Articular chondrocyte of knee joint (primary cell): ENCODE data around the gene ABHD12B. TPM values are rescaled to one million over a fixed set of nuclear protein-coding genes. Genes with fewer than 3 reads are reported as not detected.

Experiments used
- small RNA-seq: library from RNA; depleted of rRNA; stranded (forward); fragments of <200 nt; gene quantifications from one replicate; pipeline ENCODE3, GENCODE V24; 2012
- total RNA-seq: library from RNA; depleted of rRNA; stranded (reverse); fragments of >200 nt; gene quantifications from 2 replicates; pipeline ENCODE4 v1.2.3, GENCODE V29; 2012

Gene ABHD12B
- not detected in 2 replicates for total RNA-seq

GRCh38 chr14:50871914-50872732 is at the start of gene ABHD12B:
Gene ABHD12B (plus strand): TSS chr14:50872053. CDS start chr14:50872175, 122 bp downstream.

GRCh38 chr14:50830932-50831725 is 40.7 kb upstream of the ABHD12B start, which contains the start of gene NIN:
Gene NIN (minus strand): TSS chr14:50831162. CDS start chr14:50822056, 9,106 bp downstream.

GRCh38 chr14:50943943-50944646 is 72.2 kb downstream of the ABHD12B start, which contains the start of gene PYGL:
Gene PYGL (minus strand): TSS chr14:50944483. CDS start chr14:50944403, 80 bp downstream.

Small RNAs within 50 kb of the gene (small RNA-seq; reads per million reads assigned to genes)
- not detected for gene RF00593

Other genes starting within 250 kb of the ABHD12B start
- 47.6 and 57.5 TPM in 2 replicates for gene SAV1, start 203.7 kb upstream of the ABHD12B start, total RNA-seq
- gene NIN, start 40.9 kb upstream of the ABHD12B start, total RNA-seq: 31.7 and 36.1 TPM in 2 replicates
- 77.8 and 95.0 TPM in 2 replicates for gene PYGL, start 72.4 kb downstream of the ABHD12B start, total RNA-seq
- gene TRIM9, start 223.1 kb downstream of the ABHD12B start, total RNA-seq: 2.7 and 3.7 TPM in 2 replicates